A673 (cell line): ENCODE results near the gene SCARF1.

Experiments
- CTCF ChIP-seq: fragments of 300-800, 200-600 bp; sonication (generic); conservative IDR thresholded peaks from 2 replicates; pipeline ENCODE4 v1.5.1; 2017; ENCODE audit warnings: low read depth, mild to moderate bottlenecking, antibody characterized with exemption, low read length, moderate library complexity, mixed read lengths
- EZH2 ChIP-seq: fragments of 200-600 bp; sonication (generic); IDR thresholded peaks from 2 replicates; pipeline ENCODE4 v1.6.1; 2017; ENCODE audit warnings: borderline replicate concordance, low read depth, mild to moderate bottlenecking, mixed read lengths, antibody characterized with exemption, low read length; ENCODE audit not compliant: poor library complexity, severe bottlenecking

GRCh38 chr17:1625581-1625980 lies 20.0 kb downstream of the SCARF1 start:
- no peak for TF ChIP-seq CTCF
- no peak for TF ChIP-seq EZH2
